A549 (cell line): ENCODE data around the gene PRSS53.

Source experiments
- CEBPB ChIP-seq, 2 experiments: fragments of >200 bp in 1 of 2; sonication (Bioruptor Twin) in 1 of 2; formaldehyde crosslinking in 1 of 2; IDR thresholded peaks; 2 replicates each; pipeline ENCODE4 v1.6.1; 2012 to 2016
- EP300 ChIP-seq, 2 experiments: fragments of >200 bp; sonication (Bioruptor Twin); formaldehyde crosslinking; IDR thresholded peaks; 2 replicates in 1 of 2; 3 replicates in 1 of 2; pipeline ENCODE4 v1.6.1; 2016 to 2017
- TF ChIP-seq, protein P1 (sequence below): fragments of 200-600 bp; sonication (generic); IDR thresholded peaks from 2 replicates; pipeline ENCODE4 v1.6.1; 2016; ENCODE audit warnings: antibody characterized with exemption, mild to moderate bottlenecking, moderate library complexity

DNA sequence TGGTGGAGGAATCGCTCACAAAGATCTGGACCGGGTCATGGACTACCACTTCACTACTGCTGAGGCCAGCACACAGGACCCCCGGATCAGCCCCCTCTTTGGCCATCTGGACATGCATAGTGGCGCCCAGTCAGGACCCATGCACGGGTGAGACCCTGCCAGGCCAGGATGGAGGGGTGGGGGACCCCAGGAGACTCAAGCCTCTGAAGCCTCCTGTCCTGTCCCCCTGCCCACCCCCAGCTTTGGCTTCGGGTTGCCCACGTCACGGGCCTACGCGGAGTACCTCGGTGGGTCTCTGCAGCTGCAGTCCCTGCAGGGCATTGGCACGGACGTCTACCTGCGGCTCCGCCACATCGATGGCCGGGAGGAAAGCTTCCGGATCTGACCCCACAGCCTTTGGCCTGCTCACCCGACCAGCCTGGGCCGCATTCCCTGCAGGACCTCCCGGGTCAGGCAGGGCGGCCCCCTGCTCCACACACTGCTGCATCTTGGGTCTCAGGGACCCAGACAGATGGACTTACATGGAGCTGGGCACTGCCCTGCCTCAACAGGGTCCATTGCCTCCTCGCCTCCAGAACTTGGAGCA, 23.2 kb upstream of the PRSS53 start:
- TF ChIP-seq, protein P1, sequence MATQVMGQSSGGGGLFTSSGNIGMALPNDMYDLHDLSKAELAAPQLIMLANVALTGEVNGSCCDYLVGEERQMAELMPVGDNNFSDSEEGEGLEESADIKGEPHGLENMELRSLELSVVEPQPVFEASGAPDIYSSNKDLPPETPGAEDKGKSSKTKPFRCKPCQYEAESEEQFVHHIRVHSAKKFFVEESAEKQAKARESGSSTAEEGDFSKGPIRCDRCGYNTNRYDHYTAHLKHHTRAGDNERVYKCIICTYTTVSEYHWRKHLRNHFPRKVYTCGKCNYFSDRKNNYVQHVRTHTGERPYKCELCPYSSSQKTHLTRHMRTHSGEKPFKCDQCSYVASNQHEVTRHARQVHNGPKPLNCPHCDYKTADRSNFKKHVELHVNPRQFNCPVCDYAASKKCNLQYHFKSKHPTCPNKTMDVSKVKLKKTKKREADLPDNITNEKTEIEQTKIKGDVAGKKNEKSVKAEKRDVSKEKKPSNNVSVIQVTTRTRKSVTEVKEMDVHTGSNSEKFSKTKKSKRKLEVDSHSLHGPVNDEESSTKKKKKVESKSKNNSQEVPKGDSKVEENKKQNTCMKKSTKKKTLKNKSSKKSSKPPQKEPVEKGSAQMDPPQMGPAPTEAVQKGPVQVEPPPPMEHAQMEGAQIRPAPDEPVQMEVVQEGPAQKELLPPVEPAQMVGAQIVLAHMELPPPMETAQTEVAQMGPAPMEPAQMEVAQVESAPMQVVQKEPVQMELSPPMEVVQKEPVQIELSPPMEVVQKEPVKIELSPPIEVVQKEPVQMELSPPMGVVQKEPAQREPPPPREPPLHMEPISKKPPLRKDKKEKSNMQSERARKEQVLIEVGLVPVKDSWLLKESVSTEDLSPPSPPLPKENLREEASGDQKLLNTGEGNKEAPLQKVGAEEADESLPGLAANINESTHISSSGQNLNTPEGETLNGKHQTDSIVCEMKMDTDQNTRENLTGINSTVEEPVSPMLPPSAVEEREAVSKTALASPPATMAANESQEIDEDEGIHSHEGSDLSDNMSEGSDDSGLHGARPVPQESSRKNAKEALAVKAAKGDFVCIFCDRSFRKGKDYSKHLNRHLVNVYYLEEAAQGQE: no peak
- TF ChIP-seq CEBPB (IDR thresholded peaks at IDR 0.05) (no peak), EP300 (IDR thresholded peaks at IDR 0.05) (no peak)
